Effector memory CD4-positive, alpha-beta T cell (primary cell): ENCODE data around the gene TECPR2.

ENCODE experiments used
- DNase-seq, 3 donors: peaks; one replicate each; pipeline ENCODE4 v3.0.0-alpha.2; 2020
- H3K27ac ChIP-seq: 2 replicates; pipeline ENCODE4 v1.7.0; 2013; ENCODE audit warnings: mild to moderate bottlenecking, low read length, moderate library complexity; ENCODE audit not compliant: insufficient read depth, poor library complexity, severe bottlenecking
- H3K27me3 ChIP-seq: replicated peaks from 2 replicates; pipeline ENCODE4 v1.7.0; 2013; ENCODE audit warnings: mild to moderate bottlenecking, low read length; ENCODE audit not compliant: insufficient read depth, control insufficient read depth, poor library complexity, severe bottlenecking
- H3K36me3 ChIP-seq: 2 replicates; pipeline ENCODE4 v1.7.0; 2013; ENCODE audit warnings: mild to moderate bottlenecking, low read length, moderate library complexity; ENCODE audit not compliant: control insufficient read depth, insufficient read depth
- H3K4me1 ChIP-seq: 2 replicates; pipeline ENCODE4 v1.7.0; 2013; ENCODE audit warnings: low read length, mild to moderate bottlenecking; ENCODE audit not compliant: control insufficient read depth, insufficient read depth, poor library complexity, severe bottlenecking
- H3K4me3 ChIP-seq: 2 replicates; pipeline ENCODE4 v1.7.0; 2013; ENCODE audit warnings: low read length, low read depth, mild to moderate bottlenecking; ENCODE audit not compliant: insufficient read depth, poor library complexity, severe bottlenecking
- H3K9me3 ChIP-seq: 2 replicates; pipeline ENCODE4 v1.7.0; 2013; ENCODE audit warnings: mild to moderate bottlenecking, low read length, moderate library complexity; ENCODE audit not compliant: control insufficient read depth

TECPR2 gene

DNA sequence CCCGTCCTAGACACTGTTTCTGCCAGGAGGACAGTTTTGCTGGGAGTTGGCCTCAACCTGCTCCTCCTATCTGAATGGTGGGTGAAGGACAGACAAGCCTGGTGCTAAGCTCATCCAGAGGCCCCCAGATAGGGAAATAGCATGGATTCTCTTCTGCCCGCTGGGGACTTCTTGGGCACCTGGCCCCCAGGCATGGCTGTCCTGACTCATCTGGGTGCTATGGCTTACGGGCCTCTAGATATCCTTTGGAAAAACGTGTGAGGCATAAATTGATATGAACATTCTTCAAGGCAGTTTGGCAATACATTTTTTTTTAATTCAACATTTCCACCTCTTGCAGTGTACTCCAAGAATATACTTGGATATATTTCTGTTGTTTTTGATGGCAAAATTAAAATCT, 8.6 kb downstream of the TECPR2 start:
- no peak for DNase-seq
- Histone ChIP-seq H3K27ac (no peak overlapping the region), H3K4me1 (no peaks in the 10 kb centered on the region), H3K27me3 (no peaks in the 10 kb centered on the region), H3K9me3 (no peaks in the 10 kb centered on the region), H3K4me3 (no peak overlapping the region), H3K36me3 (no peaks in the 10 kb centered on the region)

DNA sequence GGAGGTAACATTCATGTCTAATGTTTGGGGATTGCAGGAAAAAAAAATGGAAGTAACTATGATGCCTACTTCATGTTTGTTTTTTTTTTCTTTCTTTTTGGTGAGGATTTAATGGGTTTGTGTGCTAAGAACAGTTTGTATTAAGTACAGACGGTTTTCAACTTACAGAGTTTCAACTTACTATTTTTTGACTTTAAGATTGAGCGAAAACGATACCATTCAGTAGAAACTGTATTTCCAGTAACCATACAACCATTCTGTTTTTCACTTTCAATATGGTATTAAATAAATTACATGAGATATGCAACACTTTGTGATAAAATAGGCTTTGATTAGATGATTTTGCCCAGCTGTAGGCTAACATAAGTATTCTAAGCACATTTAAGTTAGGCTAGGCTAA, 10.4 kb downstream of the TECPR2 start:
- peaks cover 3% of the 10 kb centered on the region for H3K36me3 ChIP-seq
- H3K4me3 ChIP-seq: no peak overlapping the region
- no peaks in the 10 kb centered on the region for H3K9me3 ChIP-seq
- no peak overlapping the region for H3K27ac ChIP-seq
- no peaks in the 10 kb centered on the region for H3K27me3 ChIP-seq
- no peaks in the 10 kb centered on the region for H3K4me1 ChIP-seq
- DNase-seq: no peak

DNA sequence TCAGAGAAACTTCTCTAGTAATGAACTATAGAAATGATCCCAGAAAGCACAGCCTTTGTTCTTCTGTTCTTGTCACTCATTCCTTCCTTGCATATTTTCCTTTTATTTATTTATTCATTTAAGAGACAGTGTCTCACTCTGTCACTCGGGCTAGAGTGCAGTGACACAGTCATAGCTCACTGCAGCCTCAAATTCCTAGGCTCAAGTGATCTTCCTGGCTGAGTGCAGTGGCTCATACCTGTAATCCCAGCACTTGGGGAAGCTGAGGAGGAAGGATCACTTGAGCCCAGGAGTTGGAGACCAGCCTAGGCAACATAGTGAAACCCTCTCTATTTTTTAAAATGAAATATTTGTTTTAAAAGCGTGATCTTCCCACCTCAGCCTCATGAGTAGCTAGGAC, 11.5 kb downstream of the TECPR2 start:
- H3K4me1 ChIP-seq: no peaks in the 10 kb centered on the region
- peaks cover 3% of the 10 kb centered on the region for H3K36me3 ChIP-seq
- H3K9me3 ChIP-seq: no peaks in the 10 kb centered on the region
- no peak overlapping the region for H3K4me3 ChIP-seq
- H3K27ac ChIP-seq: no peak overlapping the region
- no peak for DNase-seq
- no peaks in the 10 kb centered on the region for H3K27me3 ChIP-seq

DNA sequence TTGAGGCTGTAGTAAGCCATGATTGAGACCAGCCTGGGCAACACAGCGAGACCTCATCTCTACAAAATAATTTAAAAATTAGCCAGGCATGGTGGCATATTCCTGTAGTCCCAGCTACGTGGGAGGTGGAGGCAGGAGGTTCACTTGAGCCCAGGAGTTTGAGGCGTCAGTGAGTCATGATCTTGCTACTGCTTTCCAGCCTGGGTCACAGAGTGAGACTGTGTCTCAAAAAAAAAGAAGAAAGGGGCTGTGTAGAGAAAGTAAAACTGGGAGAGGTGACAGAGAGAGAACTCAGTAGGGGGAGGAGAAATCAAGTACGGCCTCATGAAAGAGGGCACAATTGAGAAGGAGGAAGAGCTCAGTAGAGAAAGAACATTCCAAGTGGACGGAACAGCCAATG, 12.4 kb downstream of the TECPR2 start:
- Histone ChIP-seq H3K4me1 (no peaks in the 10 kb centered on the region), H3K4me3 (no peak overlapping the region), H3K36me3 (peaks cover 3% of the 10 kb centered on the region), H3K27me3 (no peaks in the 10 kb centered on the region), H3K9me3 (no peaks in the 10 kb centered on the region), H3K27ac (no peak overlapping the region)
- DNase-seq: no peak

DNA sequence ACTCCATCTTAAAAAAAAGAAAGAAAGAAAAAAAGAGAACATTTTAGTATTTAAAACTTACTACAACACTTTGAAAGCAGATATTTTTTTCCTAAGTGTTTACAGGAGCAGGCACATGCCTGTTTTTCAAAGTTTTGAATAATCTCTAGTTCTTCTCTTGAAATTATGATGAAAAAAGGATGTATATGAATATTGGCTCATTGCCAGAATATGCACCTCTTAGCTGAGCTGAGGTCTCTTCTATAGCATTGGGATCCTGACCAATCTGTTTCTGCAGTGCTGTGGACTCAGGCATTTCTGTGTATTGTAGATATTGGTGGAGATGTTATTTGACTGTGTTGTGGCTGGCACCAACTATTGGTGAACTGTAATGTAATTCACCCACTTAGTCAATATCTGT, 15.0 kb downstream of the TECPR2 start:
- H3K27me3 ChIP-seq: no peaks in the 10 kb centered on the region
- H3K9me3 ChIP-seq: no peaks in the 10 kb centered on the region
- no peak for DNase-seq
- H3K4me1 ChIP-seq: no peaks in the 10 kb centered on the region
- H3K36me3 ChIP-seq: peaks cover 3% of the 10 kb centered on the region
- no peak overlapping the region for H3K27ac ChIP-seq
- H3K4me3 ChIP-seq: no peak overlapping the region

DNA sequence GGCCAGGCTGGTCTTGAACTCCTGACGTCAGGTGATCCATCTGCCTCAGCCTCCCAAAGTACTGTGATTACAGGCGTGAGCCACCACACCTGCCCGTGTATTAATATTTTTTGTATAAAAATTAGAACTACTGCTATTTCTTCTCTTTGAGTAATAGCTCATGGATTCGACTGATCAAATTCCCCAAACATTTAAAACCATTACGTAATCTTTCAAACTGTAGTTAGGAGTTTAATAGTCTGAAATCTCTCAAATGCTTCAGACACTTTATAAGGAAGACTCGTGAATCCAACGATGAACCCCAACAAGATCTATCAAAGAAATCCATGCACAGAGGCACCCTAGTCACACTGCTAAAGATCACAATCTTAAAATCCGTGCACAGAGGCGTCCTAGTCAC, 16.1 kb downstream of the TECPR2 start:
- H3K36me3 ChIP-seq: peaks cover 3% of the 10 kb centered on the region
- no peak for DNase-seq
- no peaks in the 10 kb centered on the region for H3K4me1 ChIP-seq
- no peak overlapping the region for H3K4me3 ChIP-seq
- no peaks in the 10 kb centered on the region for H3K9me3 ChIP-seq
- H3K27ac ChIP-seq: no peak overlapping the region
- H3K27me3 ChIP-seq: no peaks in the 10 kb centered on the region

DNA sequence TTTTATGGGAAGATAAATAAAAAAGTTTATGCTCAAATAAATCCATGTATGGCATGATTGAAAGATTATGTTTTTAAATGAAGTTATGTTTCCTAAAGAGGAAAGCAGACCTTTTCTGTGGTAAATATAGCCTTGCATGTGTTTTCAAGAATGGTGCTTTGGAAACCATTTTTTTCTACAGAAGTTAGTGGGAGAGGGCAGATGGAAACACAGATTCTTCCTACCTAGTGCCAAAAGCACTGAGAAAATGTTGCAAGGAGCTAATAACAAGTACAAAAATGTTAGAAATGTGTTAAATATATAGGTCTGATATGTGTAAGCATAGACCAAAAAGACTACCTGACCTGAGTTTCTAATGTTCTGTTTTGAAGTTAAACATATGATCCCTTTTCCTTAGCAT, 24.3 kb downstream of the TECPR2 start:
- no peak for DNase-seq
- Histone ChIP-seq H3K4me3 (no peak overlapping the region), H3K9me3 (no peaks in the 10 kb centered on the region), H3K27ac (no peak overlapping the region), H3K36me3 (no peaks in the 10 kb centered on the region), H3K4me1 (no peaks in the 10 kb centered on the region), H3K27me3 (no peaks in the 10 kb centered on the region)

DNA sequence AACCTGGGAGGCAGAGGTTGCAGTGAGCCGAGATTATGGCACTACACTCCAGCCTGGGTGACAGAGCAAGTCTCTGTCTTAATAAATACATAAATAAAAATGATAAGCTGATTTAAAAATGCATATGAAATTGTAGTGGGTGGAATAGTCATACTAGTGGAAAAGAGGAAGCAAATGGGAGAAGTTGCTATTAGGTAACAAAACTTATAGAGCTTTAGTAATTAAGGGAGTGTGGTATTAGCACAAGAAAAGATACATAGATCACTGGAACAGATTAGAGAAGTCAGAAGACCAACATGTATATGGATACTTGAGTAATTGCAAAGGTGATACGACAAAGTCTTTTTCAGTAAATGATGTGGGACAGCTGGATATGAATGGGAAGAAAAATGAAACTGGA, 26.5 kb downstream of the TECPR2 start:
- no peak overlapping the region for H3K4me3 ChIP-seq
- H3K36me3 ChIP-seq: no peaks in the 10 kb centered on the region
- no peaks in the 10 kb centered on the region for H3K4me1 ChIP-seq
- no peaks in the 10 kb centered on the region for H3K9me3 ChIP-seq
- H3K27ac ChIP-seq: no peak overlapping the region
- no peaks in the 10 kb centered on the region for H3K27me3 ChIP-seq
- no peak for DNase-seq

DNA sequence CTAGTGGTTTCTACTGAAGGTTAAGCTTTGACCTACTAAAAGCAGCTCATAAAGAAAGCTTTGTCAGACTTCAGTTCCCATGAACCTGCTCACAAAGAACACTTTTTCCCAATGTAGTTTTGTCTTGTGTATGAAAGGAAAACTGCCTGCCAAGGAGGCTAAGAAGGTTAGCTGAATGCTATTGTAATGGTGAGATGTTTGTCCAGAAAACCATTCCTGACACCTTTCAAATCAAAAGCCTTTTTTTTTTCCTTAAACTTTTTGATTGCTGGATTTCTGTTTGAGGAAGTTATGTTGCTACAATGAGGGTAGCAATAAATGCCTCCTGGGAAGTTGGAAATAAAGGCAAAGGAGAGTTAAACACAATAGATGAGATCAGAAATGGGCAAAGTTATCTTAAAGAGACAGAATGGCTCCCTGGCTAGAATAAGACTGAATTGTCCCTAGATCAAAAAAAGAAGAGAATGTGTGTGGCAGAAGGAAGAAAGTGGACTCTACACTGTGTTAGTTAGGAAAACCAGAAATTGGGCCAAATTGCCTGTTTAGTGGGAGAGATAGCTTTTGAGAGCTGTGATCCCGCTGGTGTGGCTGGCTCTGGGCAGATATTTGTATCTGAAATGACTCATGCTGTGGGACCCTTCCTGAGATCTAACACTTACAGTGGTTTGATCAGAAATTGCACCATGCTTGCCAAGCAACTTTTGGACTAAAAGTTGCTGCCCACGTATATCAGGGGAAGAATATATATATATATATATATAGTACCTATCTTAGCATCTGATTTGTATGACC, 27.5 kb downstream of the TECPR2 start:
- Histone ChIP-seq H3K4me3 (no peak overlapping the region), H3K9me3 (no peaks in the 10 kb centered on the region), H3K27me3 (no peaks in the 10 kb centered on the region), H3K27ac (no peak overlapping the region), H3K4me1 (no peaks in the 10 kb centered on the region), H3K36me3 (no peaks in the 10 kb centered on the region)
- DNase-seq: no peak

DNA sequence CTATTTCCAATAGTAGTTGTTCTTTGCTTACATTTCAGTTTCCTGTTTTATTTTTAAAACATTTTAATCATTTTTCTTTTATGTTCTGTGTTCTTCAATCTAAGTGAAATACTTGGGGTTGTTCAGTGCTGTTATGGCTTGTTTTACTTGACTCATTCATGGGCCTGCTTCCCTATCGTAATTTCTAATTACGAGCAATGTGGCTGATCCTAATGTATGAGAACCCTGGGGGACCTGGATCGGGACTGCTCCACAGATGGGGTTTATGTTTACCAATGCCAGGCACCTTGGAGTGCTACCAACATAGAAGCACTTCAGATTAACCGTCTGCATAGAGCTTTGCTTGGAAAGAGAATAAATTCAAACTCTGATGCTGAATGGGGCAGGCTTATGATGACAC, 29.8 kb downstream of the TECPR2 start:
- H3K27me3 ChIP-seq: no peaks in the 10 kb centered on the region
- H3K4me3 ChIP-seq: no peak overlapping the region
- H3K36me3 ChIP-seq: no peaks in the 10 kb centered on the region
- no peaks in the 10 kb centered on the region for H3K4me1 ChIP-seq
- DNase-seq: no peak
- H3K27ac ChIP-seq: no peak overlapping the region
- H3K9me3 ChIP-seq: no peaks in the 10 kb centered on the region
